Measurements from ENCODE around the gene PTPN4. TPM values are rescaled to one million over a fixed set of nuclear protein-coding genes. Genes with fewer than 3 reads are reported as not detected.

The PTPN4 gene
- total RNA-seq, 1 donor from 2014 or later = 22.1 TPM

GRCh38 chr2:119934319-119934718 is 174.6 kb downstream of the PTPN4 start:
- peaks cover 32% of the 10 kb centered on the region for H3K4me1 Mint-ChIP-seq (ENCODE audit: low read depth)
- DNase-seq (ENCODE audit: low spot score) = no peak
- intact Hi-C loops (cut with micrococcal nuclease) = loop anchor here (5.0 kb wide), 1 partner anchor 172 kb away; no protein-coding TSS in a partner anchor
- H3K4me3 Mint-ChIP-seq (ENCODE audit: low read depth) = no peak overlapping the region
- no peak overlapping the region for H3K27ac Mint-ChIP-seq
- no peaks in the 10 kb centered on the region for H3K27me3 Mint-ChIP-seq (ENCODE audit: low read depth)
- peaks cover 49% of the 10 kb centered on the region for H3K36me3 Mint-ChIP-seq (ENCODE audit: low read depth)
- H3K9me3 Mint-ChIP-seq = peaks cover 8% of the 10 kb centered on the region

GRCh38 chr2:119937680-119938079 is 178.0 kb downstream of the PTPN4 start:
- no peak for DNase-seq (ENCODE audit: low spot score)
- Mint-ChIP-seq H3K27ac (no peak overlapping the region), H3K9me3 (peaks cover 8% of the 10 kb centered on the region), H3K4me3 (ENCODE audit: low read depth) (no peak overlapping the region), H3K27me3 (ENCODE audit: low read depth) (no peaks in the 10 kb centered on the region), H3K36me3 (ENCODE audit: low read depth) (peaks cover 50% of the 10 kb centered on the region), H3K4me1 (ENCODE audit: low read depth) (peaks cover 14% of the 10 kb centered on the region)
- intact Hi-C loops (cut with micrococcal nuclease) = no loop called here

- H3K27ac Mint-ChIP-seq = no peak overlapping the region
- no peak for DNase-seq (ENCODE audit: low spot score)
- no peak overlapping the region for H3K4me3 Mint-ChIP-seq (ENCODE audit: low read depth)
- peaks cover 59% of the 10 kb centered on the region for H3K36me3 Mint-ChIP-seq (ENCODE audit: low read depth)
- peaks cover 8% of the 10 kb centered on the region for H3K9me3 Mint-ChIP-seq
- peaks cover 10% of the 10 kb centered on the region for H3K4me1 Mint-ChIP-seq (ENCODE audit: low read depth)
- no peaks in the 10 kb centered on the region for H3K27me3 Mint-ChIP-seq (ENCODE audit: low read depth)
- intact Hi-C loops (cut with micrococcal nuclease) = no loop called here
These were observed 180.2 kb downstream of the PTPN4 start for GRCh38 chr2:119939915-119940314.

- DNase-seq (ENCODE audit: low spot score) = no peak
- H3K4me1 Mint-ChIP-seq (ENCODE audit: low read depth) = peaks cover 10% of the 10 kb centered on the region
- H3K4me3 Mint-ChIP-seq (ENCODE audit: low read depth) = no peak overlapping the region
- H3K27me3 Mint-ChIP-seq (ENCODE audit: low read depth) = no peaks in the 10 kb centered on the region
- H3K9me3 Mint-ChIP-seq = peaks cover 3% of the 10 kb centered on the region
- no peak overlapping the region for H3K27ac Mint-ChIP-seq
- intact Hi-C loops (cut with micrococcal nuclease) = no loop called here
- H3K36me3 Mint-ChIP-seq (ENCODE audit: low read depth) = peaks cover 59% of the 10 kb centered on the region
These were observed 181.1 kb downstream of the PTPN4 start for GRCh38 chr2:119940856-119941255.

GRCh38 chr2:119941388-119941787 is 181.7 kb downstream of the PTPN4 start:
- no peak overlapping the region for H3K27ac Mint-ChIP-seq
- H3K4me1 Mint-ChIP-seq (ENCODE audit: low read depth) = peaks cover 10% of the 10 kb centered on the region
- H3K4me3 Mint-ChIP-seq (ENCODE audit: low read depth) = no peak overlapping the region
- no peak for DNase-seq (ENCODE audit: low spot score)
- H3K9me3 Mint-ChIP-seq = peaks cover 2% of the 10 kb centered on the region
- intact Hi-C loops (cut with micrococcal nuclease) = no loop called here
- H3K27me3 Mint-ChIP-seq (ENCODE audit: low read depth) = no peaks in the 10 kb centered on the region
- H3K36me3 Mint-ChIP-seq (ENCODE audit: low read depth) = peaks cover 54% of the 10 kb centered on the region

GRCh38 chr2:119941981-119942513 is 182.3 kb downstream of the PTPN4 start:
- Mint-ChIP-seq H3K4me1 (ENCODE audit: low read depth) (peaks cover 10% of the 10 kb centered on the region), H3K36me3 (ENCODE audit: low read depth) (peaks cover 49% of the 10 kb centered on the region), H3K27ac (no peak overlapping the region), H3K9me3 (no peaks in the 10 kb centered on the region), H3K4me3 (ENCODE audit: low read depth) (no peak overlapping the region), H3K27me3 (ENCODE audit: low read depth) (no peaks in the 10 kb centered on the region)
- intact Hi-C loops (cut with micrococcal nuclease) = loop anchor here (2.0 kb wide), 1 partner anchor 13 kb away; no protein-coding TSS in a partner anchor
- no peak for DNase-seq (ENCODE audit: low spot score)

- peaks cover 51% of the 10 kb centered on the region for H3K36me3 Mint-ChIP-seq (ENCODE audit: low read depth)
- H3K4me1 Mint-ChIP-seq (ENCODE audit: low read depth) = peaks cover 14% of the 10 kb centered on the region
- H3K4me3 Mint-ChIP-seq (ENCODE audit: low read depth) = no peak overlapping the region
- H3K9me3 Mint-ChIP-seq = no peaks in the 10 kb centered on the region
- DNase-seq (ENCODE audit: low spot score) = no peak
- intact Hi-C loops (cut with micrococcal nuclease) = loop anchor here (2.0 kb wide), 1 partner anchor 14 kb away; no protein-coding TSS in a partner anchor
- no peaks in the 10 kb centered on the region for H3K27me3 Mint-ChIP-seq (ENCODE audit: low read depth)
- H3K27ac Mint-ChIP-seq = no peak overlapping the region
These were observed 183.3 kb downstream of the PTPN4 start for GRCh38 chr2:119943058-119943457.

GRCh38 chr2:119947535-119947934 is 187.8 kb downstream of the PTPN4 start:
- Mint-ChIP-seq H3K4me1 (ENCODE audit: low read depth) (peaks cover 15% of the 10 kb centered on the region), H3K9me3 (no peaks in the 10 kb centered on the region), H3K27me3 (ENCODE audit: low read depth) (no peaks in the 10 kb centered on the region), H3K4me3 (ENCODE audit: low read depth) (no peak overlapping the region), H3K27ac (no peak overlapping the region), H3K36me3 (ENCODE audit: low read depth) (peaks cover 70% of the 10 kb centered on the region)
- intact Hi-C loops (cut with micrococcal nuclease) = no loop called here
- no peak for DNase-seq (ENCODE audit: low spot score)

GRCh38 chr2:119950966-119951365 is 191.2 kb downstream of the PTPN4 start:
- DNase-seq (ENCODE audit: low spot score) = no peak
- Mint-ChIP-seq H3K27ac (no peak overlapping the region), H3K36me3 (ENCODE audit: low read depth) (peaks cover 68% of the 10 kb centered on the region), H3K4me3 (ENCODE audit: low read depth) (no peak overlapping the region), H3K4me1 (ENCODE audit: low read depth) (peaks cover 8% of the 10 kb centered on the region), H3K27me3 (ENCODE audit: low read depth) (no peaks in the 10 kb centered on the region), H3K9me3 (no peaks in the 10 kb centered on the region)
- intact Hi-C loops (cut with micrococcal nuclease) = no loop called here

- no peaks in the 10 kb centered on the region for H3K27me3 Mint-ChIP-seq (ENCODE audit: low read depth)
- no peaks in the 10 kb centered on the region for H3K9me3 Mint-ChIP-seq
- H3K4me3 Mint-ChIP-seq (ENCODE audit: low read depth) = no peak overlapping the region
- peaks cover 6% of the 10 kb centered on the region for H3K4me1 Mint-ChIP-seq (ENCODE audit: low read depth)
- intact Hi-C loops (cut with micrococcal nuclease) = no loop called here
- H3K27ac Mint-ChIP-seq = no peak overlapping the region
- DNase-seq (ENCODE audit: low spot score) = no peak
- peaks cover 69% of the 10 kb centered on the region for H3K36me3 Mint-ChIP-seq (ENCODE audit: low read depth)
These were observed 199.0 kb downstream of the PTPN4 start for GRCh38 chr2:119958670-119959268.

- no peaks in the 10 kb centered on the region for H3K27me3 Mint-ChIP-seq (ENCODE audit: low read depth)
- intact Hi-C loops (cut with micrococcal nuclease) = no loop called here
- DNase-seq (ENCODE audit: low spot score) = no peak
- no peak overlapping the region for H3K27ac Mint-ChIP-seq
- H3K9me3 Mint-ChIP-seq = no peaks in the 10 kb centered on the region
- H3K36me3 Mint-ChIP-seq (ENCODE audit: low read depth) = peaks cover 71% of the 10 kb centered on the region
- H3K4me3 Mint-ChIP-seq (ENCODE audit: low read depth) = no peak overlapping the region
- peaks cover 6% of the 10 kb centered on the region for H3K4me1 Mint-ChIP-seq (ENCODE audit: low read depth)
These were observed 201.1 kb downstream of the PTPN4 start for GRCh38 chr2:119960821-119961220.

- Mint-ChIP-seq H3K27ac (no peak overlapping the region), H3K9me3 (no peaks in the 10 kb centered on the region), H3K4me3 (ENCODE audit: low read depth) (no peak overlapping the region), H3K36me3 (ENCODE audit: low read depth) (peaks cover 6% of the 10 kb centered on the region), H3K4me1 (ENCODE audit: low read depth) (no peaks in the 10 kb centered on the region), H3K27me3 (ENCODE audit: low read depth) (no peaks in the 10 kb centered on the region)
- intact Hi-C loops (cut with micrococcal nuclease) = no loop called here
- no peak for DNase-seq (ENCODE audit: low spot score)
These were observed 222.2 kb downstream of the PTPN4 start for GRCh38 chr2:119981896-119982295.

- no peaks in the 10 kb centered on the region for H3K4me1 Mint-ChIP-seq (ENCODE audit: low read depth)
- no peak for DNase-seq (ENCODE audit: low spot score)
- intact Hi-C loops (cut with micrococcal nuclease) = no loop called here
- no peaks in the 10 kb centered on the region for H3K36me3 Mint-ChIP-seq (ENCODE audit: low read depth)
- H3K27ac Mint-ChIP-seq = no peak overlapping the region
- H3K4me3 Mint-ChIP-seq (ENCODE audit: low read depth) = no peak overlapping the region
- H3K27me3 Mint-ChIP-seq (ENCODE audit: low read depth) = no peaks in the 10 kb centered on the region
- H3K9me3 Mint-ChIP-seq = no peaks in the 10 kb centered on the region
These were observed 222.8 kb downstream of the PTPN4 start for GRCh38 chr2:119982506-119982905.
